ENCODE data around the gene PFDN1.

The PFDN1 gene

DNA sequence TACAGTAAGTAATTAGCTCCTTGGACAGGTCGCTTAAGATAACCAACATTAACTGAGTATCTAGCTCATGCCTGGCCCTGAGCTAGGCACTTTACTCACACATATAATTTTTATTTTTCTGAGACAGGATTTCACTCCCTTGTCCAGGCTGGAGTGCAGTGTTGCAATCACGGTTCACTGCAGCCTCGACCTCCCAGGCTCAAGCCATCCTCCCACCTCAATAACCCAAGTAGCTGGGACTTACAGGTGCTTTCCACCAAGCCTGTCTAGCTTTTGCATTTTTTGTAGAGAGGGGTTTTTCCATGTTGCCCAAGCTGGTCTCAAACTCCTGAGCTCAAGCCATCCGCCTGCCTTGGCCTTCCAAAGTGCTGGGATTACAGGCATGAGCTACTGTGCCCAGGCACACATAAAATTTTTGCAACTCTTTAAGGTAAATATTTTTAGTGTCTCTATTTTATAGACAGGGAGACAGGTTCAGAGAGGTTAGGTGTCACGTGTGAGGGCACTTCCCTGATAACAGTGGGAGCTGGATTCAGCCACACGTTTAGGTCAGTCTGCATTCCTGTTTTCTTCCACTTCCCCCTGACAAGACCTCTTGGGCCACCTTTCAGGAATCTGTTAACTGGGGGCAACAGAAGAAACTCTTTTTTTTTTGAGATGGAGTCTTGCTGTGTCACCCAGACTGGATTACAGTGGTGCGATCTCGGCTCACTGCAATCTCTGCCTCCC, 25.3 kb upstream of the PFDN1 start:
- no peak for DNase-seq (ENCODE audit: low read depth)

DNA sequence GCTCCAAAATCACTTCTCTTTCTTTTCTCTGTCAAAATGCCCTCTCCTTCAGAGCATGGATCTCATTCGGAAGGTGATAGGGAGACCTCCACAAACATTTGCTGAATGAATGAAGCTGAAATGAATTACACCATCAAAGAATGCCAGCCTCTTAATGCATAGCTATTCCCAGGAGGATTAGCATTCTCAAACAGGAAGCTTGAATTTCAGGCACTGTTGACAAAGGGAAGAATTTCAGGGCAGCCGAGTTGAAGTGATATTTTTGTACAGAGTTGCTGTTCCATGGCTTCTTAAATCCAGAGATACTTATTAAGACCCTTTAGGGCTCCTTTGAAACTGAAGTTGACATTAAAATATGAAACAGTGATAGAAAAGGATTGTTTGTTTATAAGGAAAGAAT, 24.7 kb upstream of the PFDN1 start:
- no peak for DNase-seq (ENCODE audit: low read depth)

DNA sequence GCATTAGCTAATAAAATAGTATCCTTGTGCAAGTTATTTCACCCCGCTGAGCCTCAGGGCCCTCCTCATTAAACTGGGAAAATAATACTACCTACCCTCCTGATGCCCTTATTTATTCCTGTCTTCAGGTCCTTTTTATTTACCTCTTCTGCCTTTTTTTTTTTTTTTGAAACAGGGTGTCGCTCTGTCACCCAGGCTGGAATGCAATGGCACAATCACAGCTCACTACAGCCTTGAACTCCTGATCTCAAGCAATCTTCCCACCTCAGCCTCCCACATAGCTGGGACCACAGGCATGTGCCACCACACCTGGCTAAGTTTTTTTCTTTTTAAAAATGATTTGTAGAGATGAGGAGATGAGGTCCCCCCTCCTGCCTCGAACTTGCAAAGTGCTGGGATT, 22.6 kb upstream of the PFDN1 start:
- no peak for DNase-seq (ENCODE audit: low read depth)

DNA sequence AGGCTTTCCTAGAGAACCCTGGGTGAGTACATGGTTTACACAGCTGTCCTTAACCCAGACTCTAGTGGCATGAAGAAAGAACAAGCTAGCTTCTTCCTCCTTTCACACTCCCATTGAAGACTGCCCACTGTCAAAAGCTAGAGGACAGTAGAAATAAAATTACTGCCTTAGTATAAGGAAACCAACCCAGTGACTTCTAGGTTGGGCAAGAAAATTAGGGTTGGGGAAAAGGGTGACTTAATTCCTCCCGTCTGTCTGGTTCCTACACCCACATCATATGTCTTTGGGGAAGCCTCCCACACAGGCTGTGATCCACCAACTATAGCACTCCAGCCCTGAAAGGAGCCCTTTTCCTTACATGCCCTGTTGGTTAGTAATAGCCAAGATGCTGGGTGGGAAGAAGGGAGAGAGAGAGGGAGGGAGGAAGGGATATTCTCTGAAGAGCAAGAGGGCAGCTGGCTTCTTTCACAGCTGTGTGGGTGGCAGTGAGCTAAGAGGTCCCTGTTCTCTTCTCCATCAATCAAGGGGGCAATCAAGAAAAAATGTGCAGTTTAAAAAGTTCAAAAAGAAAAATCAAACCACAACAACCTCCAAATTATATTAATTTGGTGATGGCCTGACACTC, 21.8 kb upstream of the PFDN1 start:
- no peak for DNase-seq (ENCODE audit: low read depth)

DNA sequence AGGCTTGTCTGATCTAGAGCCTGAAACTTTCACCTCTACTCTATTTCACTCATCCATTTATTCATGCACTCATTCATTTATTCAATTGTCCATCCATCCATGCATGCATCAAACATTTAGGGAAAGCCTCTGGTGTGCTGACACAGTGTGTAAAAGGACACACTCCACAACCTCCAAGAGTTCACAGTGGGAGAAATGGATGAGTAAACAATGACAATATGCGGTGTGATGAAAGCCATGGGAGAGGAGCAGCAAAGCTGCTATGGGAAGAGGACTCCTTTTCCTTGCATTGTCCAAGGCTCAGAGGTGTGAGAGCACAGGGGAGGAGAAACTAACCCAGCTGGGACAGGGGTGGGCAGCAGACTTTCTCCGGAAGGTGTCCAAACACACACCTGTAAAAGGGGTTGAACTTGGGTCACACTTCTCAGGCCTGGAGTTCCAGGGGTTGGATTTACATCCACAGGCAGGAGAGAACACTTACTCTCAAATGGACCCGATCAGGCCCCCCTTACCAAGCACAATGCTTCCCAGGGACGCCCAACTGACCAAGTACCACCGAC, 21.2 kb upstream of the PFDN1 start:
- no peak for DNase-seq (ENCODE audit: low read depth)

DNA sequence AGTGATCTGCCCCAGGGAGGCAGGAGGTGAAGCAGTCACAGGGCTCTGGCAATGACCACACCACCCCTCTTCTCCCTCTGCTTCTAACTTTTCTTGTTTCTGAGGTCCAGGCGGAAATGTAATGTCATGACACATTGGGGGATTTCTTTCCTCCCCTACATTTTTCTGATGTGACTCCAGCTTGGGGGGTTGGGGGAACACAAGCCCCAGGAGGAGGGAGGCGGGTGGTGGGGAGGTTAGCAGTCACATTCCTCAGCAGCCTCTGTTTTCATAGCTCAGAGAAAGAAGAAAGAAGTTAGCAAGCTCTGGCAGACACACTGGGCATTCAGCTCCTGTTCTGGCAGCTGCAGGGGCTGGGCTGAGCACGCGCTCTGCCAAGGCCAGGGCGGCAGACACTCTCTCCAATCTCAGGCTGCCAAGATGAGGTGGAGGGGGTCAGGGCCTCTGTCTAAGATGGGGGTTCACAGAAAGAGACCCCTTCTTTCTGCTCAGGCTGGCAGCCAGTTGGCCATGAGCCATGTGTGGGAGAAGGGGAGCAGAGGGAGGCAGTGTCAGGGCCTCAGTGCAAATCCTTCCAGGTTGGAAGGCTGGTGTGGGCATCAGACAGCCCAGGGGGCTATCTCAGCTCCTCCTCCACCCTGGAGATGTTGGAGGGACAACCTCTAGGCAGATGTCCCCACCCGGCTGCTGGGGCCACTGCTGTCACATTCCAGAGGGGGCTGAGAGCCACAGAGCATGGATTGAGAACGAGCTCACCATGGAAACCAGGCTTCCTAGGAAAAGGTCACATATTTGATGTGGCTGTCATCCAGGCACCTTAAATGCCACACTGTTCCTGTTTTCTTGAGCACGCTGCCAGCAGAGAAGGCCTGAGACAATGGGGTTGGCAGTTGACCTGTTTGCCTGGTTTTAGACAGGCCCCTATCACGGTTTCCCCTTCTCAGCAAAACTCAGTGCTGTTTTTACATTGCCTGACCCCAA, 20.1 kb upstream of the PFDN1 start:
- no peak for DNase-seq (ENCODE audit: low read depth)

DNA sequence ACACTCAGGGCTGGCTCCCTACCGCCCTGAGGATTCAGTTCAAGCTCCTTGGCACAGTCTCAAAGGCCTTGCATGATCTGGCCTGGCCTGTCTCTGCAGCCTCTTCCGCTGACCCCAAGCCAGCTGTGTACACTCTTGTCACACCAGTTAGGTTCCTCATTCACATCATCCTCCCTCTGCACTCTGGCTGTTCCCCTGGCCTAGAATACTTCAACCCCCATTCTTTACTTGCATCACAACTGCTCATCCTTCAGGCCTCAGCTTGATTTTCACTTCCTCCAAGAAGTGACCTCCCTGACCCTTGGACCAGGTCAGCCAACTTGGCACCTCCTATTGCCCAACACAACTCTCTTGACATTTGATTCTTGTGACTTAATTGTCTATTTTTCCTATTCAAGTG, 18.9 kb upstream of the PFDN1 start:
- no peak for DNase-seq (ENCODE audit: low read depth)

DNA sequence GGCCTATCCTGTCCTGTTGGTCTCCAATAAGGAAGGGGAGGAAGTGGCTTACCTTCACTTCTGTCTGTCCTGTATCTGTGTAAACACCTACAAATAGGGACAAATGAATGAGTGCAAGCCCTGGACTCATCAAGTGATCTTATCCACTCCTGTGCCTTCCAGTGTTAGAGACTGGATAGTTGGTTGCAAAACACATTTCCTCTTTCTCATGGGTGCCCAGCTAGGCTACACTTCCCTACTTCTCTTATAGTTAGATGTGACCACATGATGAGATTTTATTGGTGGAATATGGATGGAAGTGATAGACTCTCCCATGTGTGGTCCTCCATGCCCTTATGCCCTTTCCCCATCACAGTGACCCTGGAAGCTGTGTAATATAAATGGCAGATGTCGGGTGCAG, 16.9 kb upstream of the PFDN1 start:
- DNase-seq (ENCODE audit: low read depth): no peak

DNA sequence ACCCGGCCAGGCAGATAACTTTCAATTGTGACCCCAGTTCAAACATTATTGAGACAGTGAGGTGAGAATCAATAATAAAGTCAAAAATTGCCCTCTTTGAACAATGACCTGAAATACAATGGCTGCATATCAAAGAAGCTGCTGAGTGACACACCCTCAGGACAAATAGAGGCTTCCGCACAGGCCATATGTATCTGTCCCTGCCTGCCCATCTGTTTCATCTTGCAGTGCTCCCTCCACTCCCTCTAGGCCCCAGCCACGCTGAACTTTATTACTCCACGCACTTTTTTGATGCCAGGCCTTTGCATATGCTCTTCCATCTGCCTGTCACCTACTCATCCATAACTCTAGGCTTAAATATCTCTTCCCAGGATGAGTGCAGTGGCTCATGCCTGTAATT, 15.9 kb upstream of the PFDN1 start:
- DNase-seq (ENCODE audit: low read depth): no peak

DNA sequence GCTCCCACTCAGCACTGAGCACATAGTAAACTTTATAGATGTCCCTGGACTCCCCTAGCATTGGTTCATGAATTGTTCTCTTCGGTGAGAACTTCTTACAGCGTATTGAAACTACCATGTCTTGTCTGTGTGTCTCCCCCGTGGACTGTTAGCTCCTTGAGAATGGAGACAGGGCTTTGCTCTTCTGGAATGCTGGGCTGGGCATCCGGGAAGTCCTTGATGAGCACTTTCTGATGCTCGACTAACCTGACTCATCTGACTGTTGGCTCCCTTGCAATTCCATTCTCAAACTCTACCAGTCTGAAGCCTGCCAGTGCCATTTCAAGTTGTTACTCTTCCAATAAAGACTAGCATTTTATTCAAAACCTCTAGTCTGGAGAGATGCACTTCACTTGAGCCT, 15.0 kb upstream of the PFDN1 start:
- DNase-seq (ENCODE audit: low read depth): no peak

DNA sequence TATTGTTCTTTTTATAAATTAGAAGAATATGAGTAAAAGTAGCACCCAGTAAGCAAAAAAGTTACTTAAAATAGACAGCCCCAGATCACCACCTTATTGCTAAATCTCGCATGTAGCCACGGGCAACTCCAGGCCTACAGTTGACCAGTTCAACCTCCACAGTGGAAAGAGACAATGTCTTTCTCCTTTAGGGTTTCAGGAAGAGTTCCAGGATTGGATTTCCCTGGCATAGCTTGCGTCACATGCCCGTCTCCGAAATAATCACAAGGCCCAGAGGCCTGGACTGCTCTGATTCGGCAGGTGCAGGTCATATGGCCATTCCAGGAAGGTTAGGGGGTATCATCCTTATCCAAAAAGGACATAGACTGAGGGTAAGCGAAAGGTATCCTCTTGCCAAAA, 9.9 kb upstream of the PFDN1 start:
- DNase-seq (ENCODE audit: low read depth): no peak

DNA sequence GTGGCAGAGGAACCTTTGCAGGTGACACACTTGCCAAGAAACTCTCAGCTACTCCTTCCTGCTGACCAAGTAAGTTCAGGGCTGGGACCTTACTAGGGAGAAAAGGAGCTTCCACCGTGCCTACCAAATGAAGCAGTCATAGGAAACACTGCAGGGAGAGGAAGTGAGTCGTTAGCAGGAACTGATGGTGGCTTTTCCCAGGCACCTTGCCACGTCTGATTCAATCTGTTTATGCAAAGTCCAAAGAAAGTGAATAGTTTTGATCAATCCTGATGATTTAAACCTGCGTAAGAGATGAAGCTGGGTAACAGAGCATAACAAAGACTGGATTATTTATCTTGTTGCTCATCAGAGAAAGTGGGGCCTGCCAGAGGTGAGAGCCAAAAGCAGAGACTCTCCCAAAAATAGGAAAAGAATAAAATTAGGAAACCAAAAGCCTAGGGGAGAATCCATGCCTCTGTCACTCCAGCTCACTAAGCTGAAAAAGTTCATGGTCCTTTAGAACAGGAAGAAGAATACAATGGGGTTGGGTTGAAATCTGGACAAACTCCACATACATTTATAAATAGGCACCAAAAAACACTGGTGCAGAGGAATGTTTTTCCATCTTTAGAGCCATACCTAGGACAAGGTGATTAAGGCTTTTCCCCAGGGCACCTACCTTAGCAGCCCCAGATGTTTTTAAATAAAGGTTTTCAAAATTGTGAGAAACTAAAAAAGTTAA, 9.3 kb upstream of the PFDN1 start:
- no peak for DNase-seq (ENCODE audit: low read depth)

DNA sequence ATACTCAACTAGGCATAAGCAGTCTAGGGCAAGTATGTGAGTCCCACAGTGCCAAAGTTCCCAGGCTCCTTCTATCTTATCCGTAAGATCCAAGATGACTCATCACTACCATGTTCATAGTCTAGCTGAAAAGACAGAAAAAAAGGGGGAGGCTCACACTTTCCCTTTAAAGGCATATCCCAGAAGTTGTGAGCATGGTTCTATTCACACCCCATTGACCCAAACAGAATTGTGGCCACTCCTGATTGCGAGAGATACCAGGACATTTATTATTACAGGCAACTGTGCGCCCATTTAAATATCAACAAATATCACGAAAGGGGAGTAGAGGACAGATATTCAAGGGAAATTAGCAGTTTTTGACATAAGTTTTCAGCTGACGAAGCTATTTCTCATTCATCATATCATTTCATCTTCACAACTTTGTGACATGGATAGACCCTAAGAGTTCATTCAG, 8.1 kb upstream of the PFDN1 start:
- no peak for DNase-seq (ENCODE audit: low read depth)

DNA sequence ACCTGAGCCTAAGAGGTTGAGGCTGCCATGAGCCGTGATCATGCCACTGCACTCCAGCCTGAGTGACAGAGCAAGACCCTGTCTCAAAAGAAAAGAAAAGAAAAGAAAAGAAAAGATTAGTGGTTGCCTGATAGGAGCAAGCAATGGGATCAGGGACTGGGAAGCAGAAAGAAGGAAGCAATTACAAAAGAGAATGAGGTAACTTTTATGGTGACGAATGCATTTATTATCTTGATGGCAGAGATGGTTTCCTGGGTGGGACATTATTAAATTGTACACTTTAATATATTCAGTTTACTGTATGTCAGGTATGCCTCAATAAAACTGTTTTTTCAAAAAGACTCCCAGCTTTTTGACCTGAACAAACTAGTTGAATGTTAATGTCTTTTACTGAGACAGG, 7.5 kb upstream of the PFDN1 start:
- no peak for DNase-seq (ENCODE audit: low read depth)

DNA sequence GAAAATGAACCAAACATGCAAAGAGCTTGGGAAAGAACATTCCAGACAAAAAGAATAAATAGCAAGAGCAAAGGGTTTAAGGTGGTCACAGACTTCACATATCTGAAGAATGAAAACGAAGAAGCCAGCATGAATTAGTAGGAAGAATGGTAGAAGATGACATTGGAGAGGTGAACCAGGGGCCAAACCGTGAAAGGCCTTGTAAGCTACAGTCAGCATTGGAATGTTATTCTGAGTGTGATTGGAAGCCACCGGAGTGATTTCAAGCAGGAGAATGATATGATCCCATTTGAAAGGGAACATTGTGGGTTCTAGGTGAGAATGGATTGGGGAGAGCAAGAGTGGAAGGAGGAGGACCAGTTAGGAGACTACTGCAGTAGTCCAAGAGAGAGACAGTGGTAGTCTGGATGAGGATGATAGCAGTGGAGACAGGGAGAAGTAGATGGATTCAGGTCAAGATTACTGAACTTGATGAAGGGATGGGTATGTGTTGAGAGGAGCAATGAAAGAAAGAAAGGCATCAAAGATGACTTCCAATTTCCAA, 6.9 kb upstream of the PFDN1 start:
- no peak for DNase-seq (ENCODE audit: low read depth)

DNA sequence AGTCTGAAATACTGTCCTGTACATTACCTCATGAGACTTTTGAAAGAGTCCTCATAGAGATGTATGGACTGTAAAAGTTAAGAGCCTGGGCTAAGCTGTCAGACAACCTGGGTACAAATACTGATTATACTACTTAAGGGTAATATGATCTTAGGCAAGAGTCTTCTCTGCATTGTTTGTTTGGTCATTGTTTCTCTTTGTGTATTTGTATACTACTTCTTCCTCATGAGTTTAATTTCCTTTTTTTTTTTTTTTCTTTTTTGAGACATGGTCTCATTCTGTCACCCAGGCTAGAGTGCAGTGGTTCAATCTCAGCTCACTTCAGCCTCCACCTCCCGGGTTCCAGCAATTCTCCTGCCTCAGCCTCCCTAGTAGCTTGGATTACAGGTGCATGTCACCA, 2.6 kb upstream of the PFDN1 start:
- DNase-seq (ENCODE audit: low read depth): no peak

DNA sequence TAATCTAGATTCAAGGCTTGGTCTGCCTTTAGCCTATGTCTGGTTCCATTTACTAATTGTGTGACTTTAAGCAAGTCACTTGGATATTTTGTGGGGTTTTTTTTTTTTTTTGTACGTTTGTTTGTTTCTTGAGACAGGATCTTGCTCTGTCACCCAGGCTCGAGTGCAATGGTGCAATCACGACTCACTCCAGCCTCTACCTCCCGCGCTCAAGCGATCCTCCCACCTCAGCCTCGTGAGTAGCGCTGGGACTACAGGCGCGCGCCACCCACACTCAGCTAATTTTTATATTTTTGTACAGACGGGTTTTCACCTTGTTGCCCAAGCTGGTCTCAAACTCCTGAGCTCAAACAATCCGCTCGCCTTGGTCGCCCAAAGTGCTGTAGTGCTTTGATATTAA, 1.1 kb upstream of the PFDN1 start:
- no peak for DNase-seq (ENCODE audit: low read depth)

DNA sequence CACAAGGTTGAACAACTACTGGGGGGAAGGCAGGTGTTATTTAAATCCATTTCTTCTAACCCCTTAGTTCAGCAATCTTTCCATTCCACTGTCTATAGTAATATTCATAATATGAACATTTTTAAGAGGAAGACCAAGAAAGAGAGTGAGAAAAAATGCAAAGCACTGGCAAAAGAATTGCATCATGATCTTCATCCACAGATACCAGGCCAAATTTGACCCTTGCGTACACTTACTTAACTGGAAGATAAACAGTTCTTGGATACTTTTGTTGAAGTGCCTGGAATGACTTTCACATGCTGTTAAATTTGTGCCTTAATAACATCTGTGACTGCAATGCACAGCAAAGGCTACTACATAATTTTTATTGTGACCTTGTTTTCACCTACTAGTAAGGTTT, 1.8 kb downstream of the PFDN1 start:
- DNase-seq (ENCODE audit: low read depth): no peak

DNA sequence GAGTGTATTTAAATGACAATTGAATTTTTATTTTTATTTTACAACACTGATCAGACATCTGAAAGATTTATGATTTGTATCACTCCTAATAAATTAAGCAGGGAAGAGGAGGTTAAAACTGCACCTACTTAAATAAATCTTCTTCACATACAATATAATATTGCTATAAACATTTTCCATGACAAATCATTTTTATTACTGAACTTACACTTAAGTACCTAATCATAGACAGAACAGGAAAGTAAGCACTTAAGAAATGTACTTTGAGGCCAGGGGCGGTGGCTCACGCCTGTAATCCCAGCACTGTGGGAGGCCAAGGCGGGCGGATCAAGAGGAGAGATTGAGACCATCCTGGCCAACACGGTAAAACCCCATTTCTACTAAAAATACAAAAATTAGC, 3.8 kb downstream of the PFDN1 start:
- no peak for DNase-seq (ENCODE audit: low read depth)

DNA sequence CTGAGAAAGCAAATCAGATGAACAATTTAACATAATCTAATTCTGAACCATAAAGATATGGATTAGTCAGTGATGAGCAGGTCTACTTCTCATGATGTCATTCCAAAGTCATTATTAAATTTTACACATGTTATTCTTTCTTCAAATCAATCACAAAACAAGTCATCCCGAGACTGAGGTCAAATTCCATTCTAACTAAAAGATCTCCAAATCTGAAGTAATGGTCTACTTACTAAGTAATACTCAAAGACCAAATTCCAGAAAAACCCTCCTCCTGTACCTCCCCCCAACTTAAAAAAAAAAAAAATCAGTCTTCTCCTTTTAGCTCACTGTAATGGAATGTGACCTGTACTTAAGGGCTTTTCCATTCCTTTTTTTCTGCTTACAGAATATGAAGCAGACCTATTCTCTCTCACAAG, 4.7 kb downstream of the PFDN1 start:
- no peak for DNase-seq (ENCODE audit: low read depth)

DNA sequence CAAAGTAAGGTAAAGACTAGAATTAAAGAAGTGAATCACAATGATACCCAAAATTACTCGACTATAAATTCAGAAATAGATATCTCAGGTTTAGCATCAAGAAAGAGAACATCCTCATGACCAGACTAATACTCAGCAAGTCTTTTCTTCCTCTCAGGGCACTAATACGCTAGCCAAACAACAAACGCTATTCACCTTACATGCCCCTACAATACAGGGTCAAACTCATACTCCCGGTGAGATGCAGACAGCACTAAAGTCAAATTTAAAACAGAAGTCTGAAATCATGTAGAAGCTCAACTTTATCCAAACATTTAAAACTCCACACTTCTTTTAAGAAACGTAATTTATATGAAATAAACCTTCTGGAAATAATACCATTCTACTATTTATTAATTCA, 5.6 kb downstream of the PFDN1 start:
- DNase-seq (ENCODE audit: low read depth): no peak

DNA sequence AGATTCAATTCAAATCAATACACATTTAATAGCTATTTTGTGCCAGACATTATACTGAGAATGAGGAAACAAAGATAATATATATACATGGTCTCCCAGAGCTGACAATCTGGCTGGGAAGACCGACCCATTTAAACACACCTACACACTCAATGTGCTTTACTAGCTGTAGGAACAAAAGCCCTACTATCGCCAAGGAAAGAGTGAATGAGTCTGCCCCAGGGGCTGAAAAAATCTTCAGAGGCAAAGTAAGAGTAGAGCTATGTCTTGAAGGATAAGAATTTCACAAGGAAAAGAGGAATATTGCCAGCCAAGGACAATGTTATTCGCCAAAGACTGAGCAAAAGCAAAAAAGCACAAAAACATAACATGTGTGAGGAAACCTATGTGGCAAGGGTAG, 6.6 kb downstream of the PFDN1 start:
- no peak for DNase-seq (ENCODE audit: low read depth)
